ENCODE data around the gene ATF6.
"Not testable (repeated sequence)": the region's sequence is repeated elsewhere in the genome, so short reads cannot be mapped to it uniquely, and the experiment has no call there.

The ATF6 gene

GRCh38 chr1:161832299-161832907, 66.3 kb downstream of the ATF6 start:
- DNase-seq = not testable (repeated sequence)

- DNase-seq = no peak
Measured at GRCh38 chr1:161834967-161835550, 68.9 kb downstream of the ATF6 start.

- no peak for DNase-seq
Measured at GRCh38 chr1:161836018-161836417, 69.9 kb downstream of the ATF6 start.

- peak in 18 of 56 donors; percentile 0 to 27 (median 3) for DNase-seq
Measured at GRCh38 chr1:161838362-161838761, 72.2 kb downstream of the ATF6 start.

GRCh38 chr1:161838885-161839284, 72.8 kb downstream of the ATF6 start:
- no peak for DNase-seq

- DNase-seq = no peak
Measured at GRCh38 chr1:161839591-161839990, 73.5 kb downstream of the ATF6 start.

- no peak for DNase-seq
Measured at GRCh38 chr1:161840363-161840762, 74.2 kb downstream of the ATF6 start.

GRCh38 chr1:161843156-161843555, 77.0 kb downstream of the ATF6 start:
- no peak for DNase-seq

- DNase-seq = no peak
Measured at GRCh38 chr1:161844696-161845095, 78.6 kb downstream of the ATF6 start.

GRCh38 chr1:161848676-161849075, 82.6 kb downstream of the ATF6 start:
- DNase-seq = no peak

GRCh38 chr1:161849518-161849917, 83.4 kb downstream of the ATF6 start:
- DNase-seq = no peak

GRCh38 chr1:161855260-161855659, 89.1 kb downstream of the ATF6 start:
- no peak for DNase-seq

- no peak for DNase-seq
Measured at GRCh38 chr1:161858271-161858670, 92.2 kb downstream of the ATF6 start.

- DNase-seq = no peak
Measured at GRCh38 chr1:161863549-161863948, 97.4 kb downstream of the ATF6 start.

GRCh38 chr1:161864577-161864976, 98.5 kb downstream of the ATF6 start:
- DNase-seq = peak in 7 of 56 donors; percentile 1 to 21 (median 13)

GRCh38 chr1:161866241-161866640, 100.1 kb downstream of the ATF6 start:
- DNase-seq = no peak

- no peak for DNase-seq
Measured at GRCh38 chr1:161868832-161869231, 102.7 kb downstream of the ATF6 start.

- DNase-seq = no peak
Measured at GRCh38 chr1:161869291-161869690, 103.2 kb downstream of the ATF6 start.

GRCh38 chr1:161872506-161872905, 106.4 kb downstream of the ATF6 start:
- DNase-seq = no peak

GRCh38 chr1:161879261-161879660, 113.1 kb downstream of the ATF6 start:
- no peak for DNase-seq

GRCh38 chr1:161884475-161884874, 118.4 kb downstream of the ATF6 start:
- no peak for DNase-seq

GRCh38 chr1:161885003-161885402, 118.9 kb downstream of the ATF6 start:
- DNase-seq = no peak

GRCh38 chr1:161885759-161886158, 119.6 kb downstream of the ATF6 start:
- DNase-seq = no peak

- no peak for DNase-seq
Measured at GRCh38 chr1:161886589-161886988, 120.5 kb downstream of the ATF6 start.
